ENCODE measurements around the gene AAK1.

DNA sequence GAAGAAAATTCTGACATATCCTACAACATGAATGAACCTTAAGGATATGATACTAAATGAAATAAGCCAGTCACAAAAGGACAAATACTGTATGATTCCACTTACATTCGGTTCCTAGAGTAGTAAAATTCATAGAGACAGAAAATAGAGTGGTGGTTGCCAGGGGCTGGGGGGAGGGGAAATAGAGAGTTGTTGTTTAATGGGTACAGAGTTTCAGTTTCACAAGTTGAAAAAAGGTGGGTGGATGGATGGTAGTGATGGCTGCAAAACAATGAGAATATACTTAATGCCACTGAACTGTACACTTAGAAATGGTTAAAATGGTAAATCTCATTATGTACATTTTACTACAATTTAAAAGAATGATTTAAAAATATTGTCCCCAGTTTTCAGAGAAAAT lies 153.1 kb downstream of the AAK1 start:
- TF ChIP-seq POLR2AphosphoS5 (IDR thresholded peaks at IDR 0.05): no peak
- TF ChIP-seq, protein P1, sequence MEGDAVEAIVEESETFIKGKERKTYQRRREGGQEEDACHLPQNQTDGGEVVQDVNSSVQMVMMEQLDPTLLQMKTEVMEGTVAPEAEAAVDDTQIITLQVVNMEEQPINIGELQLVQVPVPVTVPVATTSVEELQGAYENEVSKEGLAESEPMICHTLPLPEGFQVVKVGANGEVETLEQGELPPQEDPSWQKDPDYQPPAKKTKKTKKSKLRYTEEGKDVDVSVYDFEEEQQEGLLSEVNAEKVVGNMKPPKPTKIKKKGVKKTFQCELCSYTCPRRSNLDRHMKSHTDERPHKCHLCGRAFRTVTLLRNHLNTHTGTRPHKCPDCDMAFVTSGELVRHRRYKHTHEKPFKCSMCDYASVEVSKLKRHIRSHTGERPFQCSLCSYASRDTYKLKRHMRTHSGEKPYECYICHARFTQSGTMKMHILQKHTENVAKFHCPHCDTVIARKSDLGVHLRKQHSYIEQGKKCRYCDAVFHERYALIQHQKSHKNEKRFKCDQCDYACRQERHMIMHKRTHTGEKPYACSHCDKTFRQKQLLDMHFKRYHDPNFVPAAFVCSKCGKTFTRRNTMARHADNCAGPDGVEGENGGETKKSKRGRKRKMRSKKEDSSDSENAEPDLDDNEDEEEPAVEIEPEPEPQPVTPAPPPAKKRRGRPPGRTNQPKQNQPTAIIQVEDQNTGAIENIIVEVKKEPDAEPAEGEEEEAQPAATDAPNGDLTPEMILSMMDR (IDR thresholded peaks at IDR 0.05): no peak

Data from stomach (tissue), 4 donors.